SK-N-MC (cell line): ENCODE results near the gene B4GALT2.

Source experiments
- EZH2 ChIP-seq: fragments of 200-600 bp; sonication (generic); IDR thresholded peaks from one replicate; pipeline ENCODE4 v1.6.1; 2017; ENCODE audit warnings: antibody characterized with exemption
- POLR2AphosphoS5 ChIP-seq: IDR thresholded peaks from 2 replicates; pipeline ENCODE4 v1.6.1; 2012; ENCODE audit warnings: mild to moderate bottlenecking, low read depth, low read length, borderline replicate concordance

DNA sequence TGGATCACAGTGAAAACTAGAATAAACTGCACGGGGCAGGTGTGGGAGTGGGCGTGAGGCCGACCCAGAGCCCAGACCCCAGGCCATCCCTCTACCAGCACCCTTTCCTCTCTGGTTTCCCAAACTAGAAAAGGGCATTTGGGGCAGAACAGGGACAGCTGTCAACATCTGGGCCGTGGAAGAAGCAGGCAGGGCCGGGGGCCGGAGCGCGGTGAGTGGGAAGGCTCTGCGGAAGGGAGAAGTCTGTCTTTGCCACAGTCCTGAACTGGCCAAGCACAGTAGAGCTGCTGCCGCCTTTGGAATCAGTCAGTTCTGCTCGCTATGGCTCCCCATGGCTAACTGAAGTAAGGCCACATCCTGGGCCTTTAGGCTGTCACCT, 19.0 kb downstream of the B4GALT2 start:
- TF ChIP-seq POLR2AphosphoS5 (no peak), EZH2 (no peak)
